ENCODE results near the gene FAM200B. TPM values are rescaled to one million over a fixed set of nuclear protein-coding genes. Genes with fewer than 3 reads are reported as not detected.

Gene FAM200B
- total RNA-seq, 1 experiment from 2014 or later = 22.6 TPM

DNA sequence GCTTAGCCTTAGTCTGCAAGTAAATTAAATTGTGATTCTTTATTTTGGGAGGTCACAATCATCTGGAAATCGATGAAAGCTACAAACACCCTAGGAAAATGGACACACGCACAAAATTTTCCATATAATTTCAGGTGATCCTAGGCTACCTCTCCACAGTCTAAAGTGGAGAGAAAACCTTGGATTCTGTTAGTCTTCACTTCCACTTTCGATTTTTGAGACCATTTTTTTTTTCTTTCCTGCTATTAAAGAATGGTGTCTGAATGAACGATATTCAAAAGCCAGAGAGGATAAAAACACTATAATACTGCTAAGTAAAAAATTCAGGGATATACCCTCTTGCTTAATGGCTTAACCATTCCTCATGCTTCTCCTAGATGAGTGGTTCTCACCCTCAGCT is 28.2 kb upstream of the FAM200B start:
- intact Hi-C loops (cut with micrococcal nuclease; ENCODE audit: unreplicated experiment) = no loop called here
- H3K9me3 Mint-ChIP-seq (ENCODE audit: low read depth, unreplicated experiment) = no peaks in the 10 kb centered on the region
- H3K27ac Mint-ChIP-seq (ENCODE audit: unreplicated experiment) = peak overlapping the region; percentile 97
- no peak for DNase-seq
- TF ChIP-seq, protein P1, sequence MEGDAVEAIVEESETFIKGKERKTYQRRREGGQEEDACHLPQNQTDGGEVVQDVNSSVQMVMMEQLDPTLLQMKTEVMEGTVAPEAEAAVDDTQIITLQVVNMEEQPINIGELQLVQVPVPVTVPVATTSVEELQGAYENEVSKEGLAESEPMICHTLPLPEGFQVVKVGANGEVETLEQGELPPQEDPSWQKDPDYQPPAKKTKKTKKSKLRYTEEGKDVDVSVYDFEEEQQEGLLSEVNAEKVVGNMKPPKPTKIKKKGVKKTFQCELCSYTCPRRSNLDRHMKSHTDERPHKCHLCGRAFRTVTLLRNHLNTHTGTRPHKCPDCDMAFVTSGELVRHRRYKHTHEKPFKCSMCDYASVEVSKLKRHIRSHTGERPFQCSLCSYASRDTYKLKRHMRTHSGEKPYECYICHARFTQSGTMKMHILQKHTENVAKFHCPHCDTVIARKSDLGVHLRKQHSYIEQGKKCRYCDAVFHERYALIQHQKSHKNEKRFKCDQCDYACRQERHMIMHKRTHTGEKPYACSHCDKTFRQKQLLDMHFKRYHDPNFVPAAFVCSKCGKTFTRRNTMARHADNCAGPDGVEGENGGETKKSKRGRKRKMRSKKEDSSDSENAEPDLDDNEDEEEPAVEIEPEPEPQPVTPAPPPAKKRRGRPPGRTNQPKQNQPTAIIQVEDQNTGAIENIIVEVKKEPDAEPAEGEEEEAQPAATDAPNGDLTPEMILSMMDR (IDR thresholded peaks at IDR 0.05; ENCODE audit: unreplicated experiment) = no peak
- BruUV-seq (replicated peaks) = no TSS peak
- CTCF ChIA-PET = interaction anchor here (0.6 kb wide), 1 partner anchor 25 kb away, joined by 3 read pairs; no protein-coding TSS in a partner anchor
- H3K36me3 Mint-ChIP-seq (ENCODE audit: insufficient read depth, unreplicated experiment) = peaks cover 34% of the 10 kb centered on the region
- no peaks in the 10 kb centered on the region for H3K27me3 Mint-ChIP-seq (ENCODE audit: unreplicated experiment)
- H3K4me1 Mint-ChIP-seq (ENCODE audit: low read depth, unreplicated experiment) = peaks cover 22% of the 10 kb centered on the region
- H3K4me3 Mint-ChIP-seq (ENCODE audit: low read depth, unreplicated experiment) = peak overlapping the region; percentile 86

DNA sequence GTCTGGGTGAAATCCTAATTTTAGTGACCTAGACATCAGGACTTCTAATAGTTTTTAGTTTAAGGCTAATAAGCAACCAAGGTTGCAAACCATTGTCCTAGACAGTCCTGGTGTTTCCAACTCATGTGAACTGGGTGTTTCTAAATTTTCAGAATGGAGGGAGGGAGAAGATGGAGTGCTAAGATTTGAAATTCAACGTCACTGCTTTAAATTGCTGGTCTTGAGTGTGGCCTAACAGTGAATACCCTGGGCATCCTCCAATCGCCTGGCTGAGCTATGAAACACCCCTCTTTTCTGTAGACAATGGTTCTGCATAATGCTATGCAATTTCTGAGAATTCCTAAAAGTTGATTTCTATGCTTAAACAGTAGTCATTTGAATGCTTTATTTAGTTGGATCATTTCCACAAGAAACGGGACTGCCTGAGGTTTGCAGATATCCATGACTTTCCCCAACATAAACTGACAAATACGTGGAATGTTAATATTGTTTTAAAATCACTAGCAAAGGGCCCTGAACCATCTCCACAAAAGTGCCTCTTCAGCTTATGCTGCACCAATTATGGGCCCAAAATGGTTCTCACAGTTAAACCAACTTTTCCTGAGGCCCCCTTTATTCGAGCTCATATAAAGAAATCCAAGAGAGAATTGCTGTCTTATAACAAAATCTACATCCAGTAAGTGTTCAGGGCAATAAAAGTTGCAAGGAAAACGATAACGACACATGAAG is 27.6 kb upstream of the FAM200B start:
- Mint-ChIP-seq H3K27ac (ENCODE audit: unreplicated experiment) (peak overlapping the region; percentile 97), H3K9me3 (ENCODE audit: low read depth, unreplicated experiment) (no peaks in the 10 kb centered on the region), H3K36me3 (ENCODE audit: insufficient read depth, unreplicated experiment) (peaks cover 34% of the 10 kb centered on the region), H3K27me3 (ENCODE audit: unreplicated experiment) (no peaks in the 10 kb centered on the region), H3K4me3 (ENCODE audit: low read depth, unreplicated experiment) (peak overlapping the region; percentile 86), H3K4me1 (ENCODE audit: low read depth, unreplicated experiment) (peaks cover 18% of the 10 kb centered on the region)
- CTCF ChIA-PET = interaction anchor here (0.5 to 0.6 kb wide), 2 partner anchors 25 to 241 kb away, joined by 3 to 7 read pairs; no protein-coding TSS in a partner anchor
- TF ChIP-seq, protein P1 (IDR thresholded peaks at IDR 0.05; ENCODE audit: unreplicated experiment) = no peak
- BruUV-seq (replicated peaks) = TSS peak; percentile 59
- intact Hi-C loops (cut with micrococcal nuclease; ENCODE audit: unreplicated experiment) = no loop called here
- no peak for DNase-seq

DNA sequence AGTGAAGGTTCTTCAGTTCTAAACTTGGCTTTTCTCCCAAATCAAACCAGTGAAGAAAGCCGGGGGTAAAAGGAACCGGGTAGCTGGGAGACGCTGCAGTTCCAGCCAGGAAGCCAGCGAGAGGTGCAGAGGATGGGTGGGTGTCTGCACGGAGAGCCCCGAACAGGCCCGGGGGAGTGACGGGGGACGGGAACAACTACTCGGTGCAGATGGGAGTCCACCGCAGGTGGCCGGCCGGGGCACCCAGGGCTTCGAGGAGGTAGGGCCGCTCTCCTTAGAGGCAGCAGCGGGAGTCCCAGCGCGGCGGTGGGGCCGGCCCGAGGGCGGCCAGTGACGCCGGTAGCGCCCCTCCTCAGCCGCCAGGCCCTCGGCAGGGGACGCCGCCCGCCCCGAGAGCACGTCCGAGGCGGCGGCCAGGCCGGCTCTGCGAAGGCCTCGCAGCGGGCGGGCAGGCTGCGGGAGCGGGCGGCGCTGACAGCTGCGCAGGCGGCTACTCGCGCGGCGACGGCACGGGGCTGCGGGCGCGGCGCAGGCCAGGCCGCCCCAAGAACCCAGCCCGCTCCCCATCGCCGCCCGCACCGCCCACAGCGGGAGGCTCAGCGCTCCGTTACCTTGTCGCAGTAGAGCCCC is 26.9 kb upstream of the FAM200B start:
- peaks cover 34% of the 10 kb centered on the region for H3K36me3 Mint-ChIP-seq (ENCODE audit: insufficient read depth, unreplicated experiment)
- no peaks in the 10 kb centered on the region for H3K9me3 Mint-ChIP-seq (ENCODE audit: low read depth, unreplicated experiment)
- H3K4me1 Mint-ChIP-seq (ENCODE audit: low read depth, unreplicated experiment) = peaks cover 16% of the 10 kb centered on the region
- intact Hi-C loops (cut with micrococcal nuclease; ENCODE audit: unreplicated experiment) = no loop called here
- H3K4me3 Mint-ChIP-seq (ENCODE audit: low read depth, unreplicated experiment) = peak overlapping the region; percentile 86
- no peaks in the 10 kb centered on the region for H3K27me3 Mint-ChIP-seq (ENCODE audit: unreplicated experiment)
- BruUV-seq (replicated peaks) = no TSS peak
- DNase-seq = peak; percentile 24
- CTCF ChIA-PET = interaction anchor here (0.5 kb wide), 1 partner anchor 240 kb away, joined by 7 read pairs; no protein-coding TSS in a partner anchor
- H3K27ac Mint-ChIP-seq (ENCODE audit: unreplicated experiment) = peak overlapping the region; percentile 97
- TF ChIP-seq, protein P1 (IDR thresholded peaks at IDR 0.05; ENCODE audit: unreplicated experiment) = no peak

DNA sequence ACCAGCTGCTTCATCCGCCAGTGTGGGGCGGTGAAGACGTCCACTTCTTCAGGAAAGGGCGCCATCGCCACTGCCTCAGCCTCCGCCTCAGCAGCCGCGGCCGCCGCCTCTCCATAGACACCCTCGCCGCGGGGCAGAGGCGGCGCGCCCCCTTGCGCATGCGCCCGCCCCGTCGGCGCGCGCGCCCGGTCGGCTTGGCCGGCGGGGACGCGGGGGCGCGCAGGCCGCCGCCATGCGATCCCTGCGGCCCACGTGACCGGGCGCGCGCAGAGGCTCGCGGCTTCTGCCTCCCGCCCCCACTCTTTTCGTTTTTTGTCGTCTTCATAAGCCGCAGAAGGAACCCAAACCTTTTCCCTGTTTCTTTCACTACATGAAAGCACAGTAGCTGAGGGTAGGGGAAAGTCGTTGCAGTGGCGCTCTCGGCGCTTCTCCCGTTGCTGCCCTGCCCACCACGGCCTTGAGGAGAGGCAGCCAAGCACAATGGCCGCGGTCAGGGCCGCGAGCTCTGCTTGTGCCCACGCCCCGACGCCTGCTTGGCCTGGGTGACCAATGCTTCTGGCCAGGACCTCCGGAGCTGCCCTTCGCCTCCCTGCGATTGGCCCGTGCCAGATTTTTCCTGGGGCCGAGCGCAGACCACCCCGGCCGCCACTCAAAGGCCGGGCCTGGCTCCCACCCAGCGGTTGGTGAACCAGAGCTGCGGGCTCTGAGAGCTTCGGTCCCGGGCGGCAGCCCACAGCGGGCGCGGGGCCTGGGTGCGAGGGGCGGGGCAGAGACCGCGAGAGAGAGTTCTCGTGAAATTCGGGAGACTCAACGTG is 26.2 kb upstream of the FAM200B start, which contains the start of gene FBXL5:
Gene FBXL5 (minus strand): TSS at position 135 of the 815 bp plus-strand sequence. CDS start 70 bp downstream, at position 65.
- H3K36me3 Mint-ChIP-seq (ENCODE audit: insufficient read depth, unreplicated experiment) = peaks cover 34% of the 10 kb centered on the region
- H3K4me1 Mint-ChIP-seq (ENCODE audit: low read depth, unreplicated experiment) = peaks cover 9% of the 10 kb centered on the region
- intact Hi-C loops (cut with micrococcal nuclease; ENCODE audit: unreplicated experiment) = no loop called here
- TF ChIP-seq, protein P1 (IDR thresholded peaks at IDR 0.05; ENCODE audit: unreplicated experiment) = no peak
- H3K9me3 Mint-ChIP-seq (ENCODE audit: low read depth, unreplicated experiment) = no peaks in the 10 kb centered on the region
- peak within 1 kb of the TSS; percentile 86 for H3K4me3 Mint-ChIP-seq (ENCODE audit: low read depth, unreplicated experiment)
- CTCF ChIA-PET = no interaction called here
- no peaks in the 10 kb centered on the region for H3K27me3 Mint-ChIP-seq (ENCODE audit: unreplicated experiment)
- no TSS peak for BruUV-seq (replicated peaks)
- DNase-seq = peak; percentile 81
- peak within 1 kb of the TSS; percentile 97 for H3K27ac Mint-ChIP-seq (ENCODE audit: unreplicated experiment)

Measured in Calu3 (cell line).